ENCODE data around the gene C16orf92.
A peak's percentile ranks its signal among the peaks of the same experiment; 100 is the strongest.

C16orf92 gene

DNA sequence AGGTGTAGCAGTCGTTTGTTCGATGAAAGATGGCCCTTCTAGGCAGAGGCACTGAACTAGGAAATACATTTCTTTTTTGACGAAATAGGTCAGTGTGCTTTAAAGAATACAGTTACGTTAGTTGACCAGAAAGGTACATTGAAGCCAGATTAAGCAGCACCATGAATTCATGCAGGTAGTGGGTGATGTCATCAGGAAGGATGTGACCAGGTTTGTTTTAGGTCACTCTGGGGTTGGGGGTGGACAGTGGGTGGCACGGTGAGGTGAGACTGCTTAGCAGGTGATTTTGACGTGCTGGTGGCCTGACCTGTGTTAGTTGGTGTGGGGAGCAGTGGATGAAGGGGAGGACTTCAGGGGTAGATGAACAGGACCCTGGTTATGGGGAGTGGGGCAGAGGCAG lies 23.4 kb upstream of the C16orf92 start:
- DNase-seq: no peak
- peaks cover 0 to 41% (median 30%) of the 10 kb centered on the region in 4 experiments for H3K36me3 ChIP-seq (ENCODE audit: control insufficient read depth in 4 of 4, insufficient read depth in 4 of 4, low read length in 3 of 4)
- no peak overlapping the region for H3K27ac ChIP-seq (ENCODE audit: insufficient read depth in 1 of 2, low read depth in 1 of 2, low read length in 2 of 2, poor library complexity in 1 of 2, severe bottlenecking in 2 of 2)
- ChIA-PET POLR2A (no interaction called here), CTCF (interaction anchor here (0.6 kb wide), 1 partner anchor 12 kb away, joined by 3 read pairs; no protein-coding TSS in a partner anchor)
- H3K4me1 ChIP-seq (ENCODE audit: control extremely low read depth in 1 of 4, control insufficient read depth in 4 of 4, insufficient read depth in 4 of 4, low read length in 3 of 4): peaks cover 2 to 30% (median 23%) of the 10 kb centered on the region in 4 experiments
- no peaks in the 10 kb centered on the region for H3K9me3 ChIP-seq (ENCODE audit: control extremely low read depth in 1 of 5, control insufficient read depth in 4 of 5, insufficient read depth in 2 of 5, low read depth in 1 of 5, low read length in 4 of 5)
- 96% methylated on average over 6 of the region's 6 CpGs for WGBS (ENCODE audit: insufficient coverage)
- no peak overlapping the region for H3K4me3 ChIP-seq (ENCODE audit: control insufficient read depth in 1 of 7, extremely low read depth in 1 of 7, insufficient read depth in 4 of 7, low read depth in 2 of 7, low read length in 6 of 7)
- H3K27me3 ChIP-seq (replicated peaks in 2 of 5; ENCODE audit: control insufficient read depth in 4 of 5, insufficient read depth in 5 of 5, low read length in 4 of 5): no peaks in the 10 kb centered on the region

DNA sequence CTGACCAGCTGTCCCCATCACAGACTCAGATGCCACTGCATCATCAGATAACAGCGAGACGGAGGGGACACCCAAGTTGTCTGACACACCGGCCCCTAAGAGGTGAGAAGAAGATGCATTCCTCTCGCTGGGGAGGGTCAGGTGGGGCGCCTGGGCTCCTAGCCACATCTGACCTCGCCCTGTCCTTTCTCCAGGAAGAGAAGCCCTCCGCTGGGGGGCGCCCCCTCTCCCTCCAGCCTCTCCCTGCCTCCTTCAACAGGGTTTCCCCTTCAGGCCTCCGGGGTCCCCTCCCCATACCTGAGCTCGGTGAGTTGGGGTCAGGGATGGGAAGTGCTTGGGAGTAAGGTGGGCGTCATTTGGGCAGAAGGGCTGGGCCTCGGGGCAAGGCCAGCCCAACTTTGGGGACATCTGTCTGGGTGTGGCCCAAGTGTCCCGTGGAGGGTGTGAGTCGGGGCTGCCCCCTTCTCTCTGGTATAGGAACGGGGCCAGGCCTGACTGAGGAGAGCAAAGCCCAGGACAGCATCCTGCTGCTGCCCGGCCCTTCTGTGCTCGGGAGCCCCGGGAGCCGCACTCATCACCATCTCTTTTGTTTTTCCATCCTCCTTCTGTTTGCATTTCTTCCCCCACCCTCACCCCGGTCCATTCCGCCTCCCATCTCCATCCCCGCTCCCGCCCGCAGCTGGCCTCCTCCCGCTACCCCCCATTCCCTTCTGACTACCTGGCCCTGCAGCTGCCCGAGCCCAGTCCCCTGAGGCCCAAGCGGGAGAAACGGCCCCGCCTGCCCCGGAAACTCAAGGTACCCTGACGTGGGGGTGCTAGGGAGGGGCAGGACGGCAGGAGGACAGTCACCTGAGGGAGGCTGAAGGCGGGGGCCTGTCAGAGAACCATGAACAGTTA lies 22.0 kb upstream of the C16orf92 start:
- ChIA-PET CTCF (interaction anchor here (0.5 to 1.1 kb wide), 3 partner anchors 10 to 775 kb away, joined by 3 to 4 read pairs (median 3); no protein-coding TSS in a partner anchor), POLR2A (no interaction called here)
- no peaks in the 10 kb centered on the region for H3K27me3 ChIP-seq (replicated peaks in 2 of 5; ENCODE audit: control insufficient read depth in 4 of 5, insufficient read depth in 5 of 5, low read length in 4 of 5)
- no peaks in the 10 kb centered on the region for H3K9me3 ChIP-seq (ENCODE audit: control extremely low read depth in 1 of 5, control insufficient read depth in 4 of 5, insufficient read depth in 2 of 5, low read depth in 1 of 5, low read length in 4 of 5)
- H3K4me3 ChIP-seq (ENCODE audit: control insufficient read depth in 1 of 7, extremely low read depth in 1 of 7, insufficient read depth in 4 of 7, low read depth in 2 of 7, low read length in 6 of 7): no peak overlapping the region
- H3K4me1 ChIP-seq (ENCODE audit: control extremely low read depth in 1 of 4, control insufficient read depth in 4 of 4, insufficient read depth in 4 of 4, low read length in 3 of 4): peaks cover 2 to 26% (median 24%) of the 10 kb centered on the region in 4 experiments
- WGBS (ENCODE audit: insufficient coverage): 99% methylated on average over 25 of the region's 33 CpGs
- peaks cover 0 to 46% (median 30%) of the 10 kb centered on the region in 4 experiments for H3K36me3 ChIP-seq (ENCODE audit: control insufficient read depth in 4 of 4, insufficient read depth in 4 of 4, low read length in 3 of 4)
- no peak for DNase-seq
- no peak overlapping the region for H3K27ac ChIP-seq (ENCODE audit: insufficient read depth in 1 of 2, low read depth in 1 of 2, low read length in 2 of 2, poor library complexity in 1 of 2, severe bottlenecking in 2 of 2)

DNA sequence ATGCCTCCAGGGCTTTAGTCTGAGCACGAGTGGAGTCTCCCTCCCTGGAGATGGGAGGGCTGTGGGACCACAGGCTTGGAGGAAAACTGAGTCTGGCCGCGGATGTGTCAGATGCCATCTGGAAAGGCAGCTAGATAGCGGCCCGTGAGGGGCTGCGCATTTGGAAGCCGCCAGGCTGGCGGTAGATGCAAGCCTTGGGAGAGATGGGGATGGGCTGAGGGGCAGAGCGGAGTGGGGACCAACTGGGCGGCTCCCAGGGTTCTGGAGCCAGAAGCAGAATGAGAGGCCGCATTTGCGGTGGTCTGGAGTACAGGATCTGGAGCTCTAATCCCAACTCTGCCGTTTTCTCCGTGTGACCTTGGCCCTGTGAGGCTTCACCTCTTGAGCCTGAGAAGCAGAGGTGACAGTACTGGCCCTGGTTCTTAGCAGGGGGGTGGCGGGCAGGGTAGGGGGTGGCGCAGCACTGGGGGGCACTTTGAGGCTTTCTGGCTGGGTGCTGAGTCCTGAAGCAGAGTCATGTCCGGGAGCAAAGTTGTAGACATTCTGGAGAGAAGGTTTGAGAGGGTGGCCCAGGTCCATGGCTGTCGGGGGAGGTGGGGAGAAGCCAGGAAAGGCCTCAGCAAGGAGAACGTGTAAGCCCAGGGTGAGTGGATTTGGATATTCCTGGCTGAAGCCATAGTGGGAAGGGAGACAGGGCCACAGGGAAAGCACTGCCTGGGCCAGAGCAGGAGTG lies 20.2 kb upstream of the C16orf92 start:
- CTCF ChIA-PET: no interaction called here
- Histone ChIP-seq H3K4me1 (ENCODE audit: control extremely low read depth in 1 of 4, control insufficient read depth in 4 of 4, insufficient read depth in 4 of 4, low read length in 3 of 4) (peaks cover 0 to 18% (median 15%) of the 10 kb centered on the region in 4 experiments), H3K27me3 (replicated peaks in 2 of 5; ENCODE audit: control insufficient read depth in 4 of 5, insufficient read depth in 5 of 5, low read length in 4 of 5) (no peaks in the 10 kb centered on the region), H3K36me3 (ENCODE audit: control insufficient read depth in 4 of 4, insufficient read depth in 4 of 4, low read length in 3 of 4) (peaks cover 0 to 52% (median 30%) of the 10 kb centered on the region in 4 experiments), H3K9me3 (ENCODE audit: control extremely low read depth in 1 of 5, control insufficient read depth in 4 of 5, insufficient read depth in 2 of 5, low read depth in 1 of 5, low read length in 4 of 5) (no peaks in the 10 kb centered on the region), H3K4me3 (ENCODE audit: control insufficient read depth in 1 of 7, extremely low read depth in 1 of 7, insufficient read depth in 4 of 7, low read depth in 2 of 7, low read length in 6 of 7) (no peak overlapping the region), H3K27ac (ENCODE audit: insufficient read depth in 1 of 2, low read depth in 1 of 2, low read length in 2 of 2, poor library complexity in 1 of 2, severe bottlenecking in 2 of 2) (no peak overlapping the region)
- whole genome bisulfite sequencing (ENCODE audit: insufficient coverage): 98% methylated on average over 16 of the region's 19 CpGs
- POLR2A ChIA-PET: no interaction called here
- DNase-seq: no peak

DNA sequence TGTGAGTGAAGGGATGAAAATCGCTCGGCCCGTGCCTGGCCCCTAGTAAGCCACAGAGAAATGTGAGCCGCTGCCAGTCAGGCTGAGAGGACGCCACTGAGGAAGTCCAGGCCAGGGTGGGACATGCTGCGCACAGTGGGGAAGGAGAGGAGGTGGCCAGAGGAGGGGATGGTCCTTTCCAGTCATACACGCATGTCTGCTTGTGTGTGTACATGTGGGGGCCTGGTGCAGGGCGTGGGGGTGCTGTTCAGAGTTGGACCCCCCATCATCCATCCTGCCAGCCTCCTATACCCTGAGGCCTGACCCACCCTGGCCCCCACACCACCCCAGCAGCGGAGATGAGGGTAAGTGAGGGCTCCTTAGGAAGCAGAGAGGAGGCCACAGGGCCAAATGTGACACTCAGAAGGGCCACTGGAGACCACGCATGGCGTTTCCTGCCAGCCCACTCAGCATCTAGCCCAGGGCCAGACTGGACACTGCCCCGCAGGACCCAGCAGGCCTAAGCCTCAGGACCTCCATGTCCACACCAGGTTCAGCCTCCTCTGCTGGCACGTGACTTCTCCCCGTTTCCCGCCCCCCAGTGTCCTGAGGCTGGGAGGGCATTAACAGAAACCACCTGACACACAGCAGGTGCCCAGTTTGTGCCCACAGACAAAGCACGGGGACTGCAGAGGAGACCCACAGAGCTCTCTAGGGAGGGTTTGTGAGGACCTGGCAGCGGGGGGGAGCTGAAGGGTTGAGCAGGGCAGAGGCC lies 19.2 kb upstream of the C16orf92 start:
- Histone ChIP-seq H3K27me3 (replicated peaks in 2 of 5; ENCODE audit: control insufficient read depth in 4 of 5, insufficient read depth in 5 of 5, low read length in 4 of 5) (peaks cover 0 to 2% (median 0%) of the 10 kb centered on the region in 5 experiments), H3K27ac (ENCODE audit: insufficient read depth in 1 of 2, low read depth in 1 of 2, low read length in 2 of 2, poor library complexity in 1 of 2, severe bottlenecking in 2 of 2) (peak overlapping the region in 1 of 2 experiments; percentile 14), H3K36me3 (ENCODE audit: control insufficient read depth in 4 of 4, insufficient read depth in 4 of 4, low read length in 3 of 4) (peaks cover 0 to 49% (median 29%) of the 10 kb centered on the region in 4 experiments), H3K4me3 (ENCODE audit: control insufficient read depth in 1 of 7, extremely low read depth in 1 of 7, insufficient read depth in 4 of 7, low read depth in 2 of 7, low read length in 6 of 7) (no peak overlapping the region), H3K9me3 (ENCODE audit: control extremely low read depth in 1 of 5, control insufficient read depth in 4 of 5, insufficient read depth in 2 of 5, low read depth in 1 of 5, low read length in 4 of 5) (no peaks in the 10 kb centered on the region), H3K4me1 (ENCODE audit: control extremely low read depth in 1 of 4, control insufficient read depth in 4 of 4, insufficient read depth in 4 of 4, low read length in 3 of 4) (peaks cover 0 to 18% (median 15%) of the 10 kb centered on the region in 4 experiments)
- POLR2A ChIA-PET: no interaction called here
- WGBS (ENCODE audit: insufficient coverage): 93% methylated on average over 17 of the region's 17 CpGs
- CTCF ChIA-PET: interaction anchor here (0.6 to 1.8 kb wide), 10 partner anchors 14 to 305 kb away, joined by 3 to 6 read pairs (median 4); partner anchors contain the start of genes KCTD13, TAOK2 and TLCD3B
- DNase-seq: no peak

DNA sequence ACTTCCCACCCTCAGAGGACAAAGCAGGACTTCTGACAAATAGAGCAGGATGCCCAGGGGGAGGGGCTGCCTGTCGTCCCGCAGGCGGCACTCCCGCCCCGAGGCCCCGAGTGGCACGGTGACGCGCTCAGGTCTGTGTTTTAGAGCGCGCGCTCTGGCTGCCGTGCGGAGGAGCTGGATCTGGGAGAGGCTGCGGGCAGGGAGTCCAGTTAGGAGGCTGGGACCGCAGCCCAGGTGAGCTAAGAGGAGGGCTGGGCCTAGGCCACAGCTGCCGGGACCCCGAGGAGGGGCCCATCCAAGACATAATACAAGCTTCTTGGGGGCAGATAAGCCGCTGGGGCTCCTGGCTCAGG lies 18.6 kb upstream of the C16orf92 start:
- ChIA-PET POLR2A (no interaction called here), CTCF (interaction anchor here (0.6 to 1.8 kb wide), 11 partner anchors 13 to 305 kb away, joined by 3 to 6 read pairs (median 4); partner anchors contain the start of genes KCTD13, TAOK2 and TLCD3B)
- Histone ChIP-seq H3K4me1 (ENCODE audit: control extremely low read depth in 1 of 4, control insufficient read depth in 4 of 4, insufficient read depth in 4 of 4, low read length in 3 of 4) (peaks cover 0 to 18% (median 15%) of the 10 kb centered on the region in 4 experiments), H3K4me3 (ENCODE audit: control insufficient read depth in 1 of 7, extremely low read depth in 1 of 7, insufficient read depth in 4 of 7, low read depth in 2 of 7, low read length in 6 of 7) (no peak overlapping the region), H3K36me3 (ENCODE audit: control insufficient read depth in 4 of 4, insufficient read depth in 4 of 4, low read length in 3 of 4) (peaks cover 0 to 44% (median 26%) of the 10 kb centered on the region in 4 experiments), H3K9me3 (ENCODE audit: control extremely low read depth in 1 of 5, control insufficient read depth in 4 of 5, insufficient read depth in 2 of 5, low read depth in 1 of 5, low read length in 4 of 5) (no peaks in the 10 kb centered on the region), H3K27ac (ENCODE audit: insufficient read depth in 1 of 2, low read depth in 1 of 2, low read length in 2 of 2, poor library complexity in 1 of 2, severe bottlenecking in 2 of 2) (peak overlapping the region in 1 of 2 experiments; percentile 14), H3K27me3 (replicated peaks in 2 of 5; ENCODE audit: control insufficient read depth in 4 of 5, insufficient read depth in 5 of 5, low read length in 4 of 5) (peaks cover 0 to 7% (median 2%) of the 10 kb centered on the region in 5 experiments)
- WGBS (ENCODE audit: insufficient coverage): 58% methylated on average over 11 of the region's 19 CpGs
- DNase-seq: no peak

DNA sequence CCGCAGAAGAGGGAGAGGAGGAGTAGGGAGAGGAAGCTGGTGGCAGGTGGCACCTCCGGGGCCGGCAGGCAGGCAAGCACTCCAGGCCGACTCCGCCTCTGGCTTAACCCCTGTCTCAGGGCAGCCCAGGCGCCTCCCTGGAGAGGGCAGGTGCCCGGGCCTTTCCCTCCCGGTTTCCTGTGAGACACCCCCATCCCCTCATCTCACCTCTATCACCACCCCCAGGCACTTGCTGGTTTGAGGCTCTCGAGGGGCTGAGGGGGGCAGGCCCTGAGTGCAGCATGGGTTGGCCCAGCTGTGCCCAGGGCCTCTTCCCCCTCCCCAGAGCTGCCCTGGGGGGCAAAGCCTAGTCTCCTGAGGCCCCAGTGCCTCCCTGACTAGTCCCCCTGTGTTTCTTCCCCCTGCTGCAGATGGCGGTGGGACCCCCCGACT lies 18.2 kb upstream of the C16orf92 start:
- peaks cover 0 to 18% (median 15%) of the 10 kb centered on the region in 4 experiments for H3K4me1 ChIP-seq (ENCODE audit: control extremely low read depth in 1 of 4, control insufficient read depth in 4 of 4, insufficient read depth in 4 of 4, low read length in 3 of 4)

More for the DNA sequence above, 18.2 kb upstream of the C16orf92 start:
- peak in 2 of 3 donors; percentile 43 to 57 for DNase-seq
- Histone ChIP-seq H3K4me3 (ENCODE audit: control insufficient read depth in 1 of 7, extremely low read depth in 1 of 7, insufficient read depth in 4 of 7, low read depth in 2 of 7, low read length in 6 of 7) (peak overlapping the region in 2 of 7 experiments; percentile 10 to 11), H3K27ac (ENCODE audit: insufficient read depth in 1 of 2, low read depth in 1 of 2, low read length in 2 of 2, poor library complexity in 1 of 2, severe bottlenecking in 2 of 2) (no peak overlapping the region), H3K27me3 (replicated peaks in 2 of 5; ENCODE audit: control insufficient read depth in 4 of 5, insufficient read depth in 5 of 5, low read length in 4 of 5) (peaks cover 0 to 11% (median 2%) of the 10 kb centered on the region in 5 experiments), H3K9me3 (ENCODE audit: control extremely low read depth in 1 of 5, control insufficient read depth in 4 of 5, insufficient read depth in 2 of 5, low read depth in 1 of 5, low read length in 4 of 5) (no peaks in the 10 kb centered on the region), H3K36me3 (ENCODE audit: control insufficient read depth in 4 of 4, insufficient read depth in 4 of 4, low read length in 3 of 4) (peaks cover 0 to 40% (median 22%) of the 10 kb centered on the region in 4 experiments)
- 13% methylated on average over 8 of the region's 11 CpGs for WGBS (ENCODE audit: insufficient coverage)
- ChIA-PET POLR2A (no interaction called here), CTCF (interaction anchor here (0.7 to 1.8 kb wide), 11 partner anchors 13 to 306 kb away, joined by 3 to 6 read pairs (median 4); partner anchors contain the start of genes KCTD13, TAOK2 and TLCD3B)

Measured in common myeloid progenitor, CD34-positive (primary cell).